HEK293 (cell line): ENCODE results near the gene SLC12A1.

Experiments
- CTCF ChIP-seq: fragments of 450-650 bp; formaldehyde crosslinking; IDR thresholded peaks from 2 replicates; pipeline ENCODE4 v1.5.1; 2016; ENCODE audit warnings: missing biosample characterization, missing genetic modification characterization
- MZF1 ChIP-seq: fragments of 450-650 bp; formaldehyde crosslinking; IDR thresholded peaks from 2 replicates; pipeline ENCODE4 v1.5.1; 2017; ENCODE audit warnings: missing biosample characterization, missing genetic modification characterization, borderline replicate concordance
- PBX3 ChIP-seq: sonication (generic); formaldehyde crosslinking; IDR thresholded peaks from 2 replicates; pipeline ENCODE4 v1.8.1; 2022; ENCODE audit warnings: mild to moderate bottlenecking, moderate library complexity, missing genetic modification reagents
- ZNF138 ChIP-seq: fragments of 450-650 bp; formaldehyde crosslinking; IDR thresholded peaks from 2 replicates; pipeline ENCODE4 v1.5.1; 2016; ENCODE audit warnings: missing biosample characterization, missing genetic modification characterization, borderline replicate concordance
- ZNF146 ChIP-seq: fragments of 450-650 bp; formaldehyde crosslinking; IDR thresholded peaks from 2 replicates; pipeline ENCODE4 v1.5.1; 2016; ENCODE audit warnings: missing biosample characterization, missing genetic modification characterization
- ZNF184 ChIP-seq: fragments of 450-650 bp; IDR thresholded peaks from 2 replicates; pipeline ENCODE4 v1.5.1; 2018; ENCODE audit warnings: missing biosample characterization, mild to moderate bottlenecking, missing genetic modification characterization
- ZNF23 ChIP-seq: fragments of 450-650 bp; formaldehyde crosslinking; IDR thresholded peaks from 2 replicates; pipeline ENCODE4 v1.5.1; 2016; ENCODE audit warnings: missing biosample characterization, missing genetic modification characterization, borderline replicate concordance
- ZNF24 ChIP-seq: fragments of 450-650 bp; formaldehyde crosslinking; IDR thresholded peaks from 2 replicates; pipeline ENCODE4 v1.5.1; 2016; ENCODE audit warnings: missing biosample characterization, missing genetic modification characterization
- ZNF280D ChIP-seq: fragments of 450-650 bp; formaldehyde crosslinking; IDR thresholded peaks from 2 replicates; pipeline ENCODE4 v1.5.1; 2016; ENCODE audit warnings: missing biosample characterization, missing genetic modification characterization
- ZNF580 ChIP-seq: fragments of 450-650 bp; formaldehyde crosslinking; IDR thresholded peaks from 2 replicates; pipeline ENCODE4 v1.5.1; 2016; ENCODE audit warnings: missing biosample characterization, missing genetic modification characterization
- ZNF624 ChIP-seq: fragments of 450-650 bp; formaldehyde crosslinking; IDR thresholded peaks from 2 replicates; pipeline ENCODE4 v1.5.1; 2017; ENCODE audit warnings: missing biosample characterization, missing genetic modification characterization

- TF ChIP-seq CTCF (tag by site-specific recombination) = no peak
- no peak for TF ChIP-seq ZNF138 (tag by site-specific recombination)
- TF ChIP-seq MZF1 (tag by site-specific recombination) = no peak
- TF ChIP-seq ZNF146 = no peak
- no peak for TF ChIP-seq ZNF580 (tag by site-specific recombination)
- TF ChIP-seq ZNF184 (tag by site-specific recombination) = no peak
- no peak for TF ChIP-seq ZNF280D
- TF ChIP-seq PBX3 (CRISPR knock-in tag) = no peak
- no peak for TF ChIP-seq ZNF624
- no peak for TF ChIP-seq ZNF23 (tag by site-specific recombination)
- no peak for TF ChIP-seq ZNF24
Measured at GRCh38 chr15:48191574-48192225, 14.4 kb upstream of the SLC12A1 start, which contains the start of gene CTXN2.
